K562 (cell line): Measurements from ENCODE around the gene ZNF322. TPM values are rescaled to one million over a fixed set of nuclear protein-coding genes. Genes with fewer than 3 reads are reported as not detected.
A peak's percentile ranks its signal among the peaks of the same experiment; 100 is the strongest.

ENCODE experiments used
- ARHGAP35 ChIP-seq: fragments of 450-650 bp; IDR thresholded peaks from 2 replicates; pipeline ENCODE4 v1.6.1; 2018; ENCODE audit not compliant: partially characterized antibody
- DPF2 ChIP-seq: fragments of 450-650 bp; IDR thresholded peaks from 2 replicates; pipeline ENCODE4 v1.6.1; 2016
- ETV5 ChIP-seq: sonication (generic); formaldehyde crosslinking; IDR thresholded peaks from 2 replicates; pipeline ENCODE4 v1.4.0; 2020; ENCODE audit warnings: low read depth, mild to moderate bottlenecking, missing genetic modification reagents
- KAT7 ChIP-seq: sonication (generic); formaldehyde crosslinking; IDR thresholded peaks from 2 replicates; pipeline ENCODE4 v1.8.0; 2022; ENCODE audit warnings: missing genetic modification reagents, mild to moderate bottlenecking, borderline replicate concordance
- NFE2 ChIP-seq: IDR thresholded peaks from 2 replicates; pipeline ENCODE4 v1.6.1; 2014; ENCODE audit warnings: antibody characterized with exemption, low read depth
- NFIC ChIP-seq: fragments of 450-650 bp; IDR thresholded peaks from 2 replicates; pipeline ENCODE4 v1.6.1; 2017; ENCODE audit warnings: mild to moderate bottlenecking, inconsistent platforms
- NR2C1 ChIP-seq, 2 experiments: fragments of 450-650 bp; IDR thresholded peaks; 2 replicates each; pipeline ENCODE4 v1.6.1; 2017; ENCODE audit warnings: mild to moderate bottlenecking in 2 of 2, antibody characterized with exemption in 1 of 2, inconsistent platforms in 1 of 2, missing compliant biosample characterization in 1 of 2, missing genetic modification characterization in 1 of 2
- RERE ChIP-seq: sonication (generic); formaldehyde crosslinking; IDR thresholded peaks from 2 replicates; pipeline ENCODE4 v1.8.0; 2023; ENCODE audit warnings: missing genetic modification reagents, mild to moderate bottlenecking, borderline replicate concordance
- YY1 ChIP-seq, 3 experiments: IDR thresholded peaks; 2 replicates each; pipeline ENCODE4 v1.6.1; 2011; ENCODE audit warnings: low read length in 2 of 3, mild to moderate bottlenecking in 2 of 3, moderate library complexity in 2 of 3, borderline replicate concordance in 1 of 3, control low read depth in 1 of 3, low read depth in 1 of 3; ENCODE audit not compliant: insufficient read depth in 3 of 3, insufficient replicate concordance in 2 of 3, control insufficient read depth in 1 of 3, insufficient read length in 1 of 3; ENCODE audit errors: extremely low read depth in 1 of 3
- ZNF512 ChIP-seq: IDR thresholded peaks from 2 replicates; pipeline ENCODE4 v1.6.1; 2016; ENCODE audit warnings: missing genetic modification characterization, missing compliant biosample characterization
- ZNF589 ChIP-seq: fragments of 200-800 bp; sonication (Bioruptor generic); IDR thresholded peaks from 2 replicates; pipeline ENCODE4 v1.6.1; 2016; ENCODE audit warnings: low read depth, missing genetic modification characterization, missing compliant biosample characterization
- polyA plus RNA-seq, 8 experiments: library from polyadenylated mRNA; depleted of rRNA in 4 of 8; stranded (reverse) in 5 of 8; unstranded in 3 of 8; fragments of >200 nt; fragmentation: Nextera tagmentation in 2 of 8; fragmentation: Illumina TruSeq in 1 of 8; extraction: Ambion mirVana in 2 of 8; extraction: Trizol in 1 of 8; gene quantifications; 2 replicates each; pipeline versions ENCODE4 v1.2.1 to v1.2.3, GENCODE V29; 2011 to 2014; ENCODE audit warnings: inconsistent platforms in 1 of 8, missing spikeins in 1 of 8
- total RNA-seq, 7 experiments: library from RNA; depleted of rRNA in 6 of 7; stranded (reverse); fragments of >200 nt in 6 of 7; fragmentation: Illumina TruSeq in 2 of 7; extraction: Trizol in 2 of 7; gene quantifications; 2 replicates each; pipeline versions ENCODE4 v1.2.1 to v1.2.3, GENCODE V29; 2011 to 2021; ENCODE audit warnings: low replicate concordance in 1 of 7

Gene ZNF322
- total and polyA plus RNA-seq, 9 of the 15 experiments (the other 6 are each of a cell fraction or from before 2014, with no cell fraction given) = 4.7 to 31.2 (median 18.7) TPM

- TF ChIP-seq RERE = no peak
- no peak for TF ChIP-seq ZNF589 (CRISPR knock-in tag)
- no peak for TF ChIP-seq NFE2
- no peak for TF ChIP-seq YY1 (IDR thresholded peaks at IDR 0.05; ENCODE audit: borderline replicate concordance in 1 of 3, control insufficient read depth in 1 of 3, extremely low read depth in 1 of 3, insufficient read depth in 3 of 3, insufficient read length in 1 of 3, insufficient replicate concordance in 2 of 3, low read depth in 1 of 3, low read length in 2 of 3)
- no peak for TF ChIP-seq KAT7
- TF ChIP-seq ARHGAP35 = no peak
- no peak for TF ChIP-seq ETV5 (CRISPR knock-in tag)
- TF ChIP-seq ZNF512 (tag) = no peak
- TF ChIP-seq NR2C1 (IDR thresholded peaks at IDR 0.05) = no peak
- TF ChIP-seq NR2C1 (tag; IDR thresholded peaks at IDR 0.05) = 0 out of 2 replicates have a peak, but pooled peaks have one; percentile 28
- TF ChIP-seq DPF2 = no peak
- TF ChIP-seq NFIC = peak; percentile 79
These were observed 47.9 kb downstream of the ZNF322 start (continued) for GRCh38 chr6:26611599-26611998.
